Subcutaneous adipose tissue (tissue), 4 donors: Measurements from ENCODE around the gene ASAP2. TPM values are rescaled to one million over a fixed set of nuclear protein-coding genes. Genes with fewer than 3 reads are reported as not detected.

ENCODE experiments used
- CTCF ChIP-seq: fragments of 450-650 bp; IDR thresholded peaks from one replicate; pipeline ENCODE4 v1.5.1; 2016; ENCODE audit warnings: low read depth, mild to moderate bottlenecking, control low read depth, antibody characterized with exemption, moderate library complexity
- total RNA-seq, 4 donors: library from RNA; depleted of rRNA; stranded (reverse); fragments of >200 nt; gene quantifications; one replicate each; pipeline ENCODE4 v1.1.0, GENCODE V29; 2016

ASAP2 gene
- total RNA-seq, 4 donors from 2014 or later, result 25.2 to 44.3 (median 33.8) TPM

GRCh38 chr2:9274701-9275343, 68.2 kb downstream of the ASAP2 start:
- no peak for TF ChIP-seq CTCF

- no peak for TF ChIP-seq CTCF
Measured at GRCh38 chr2:9275399-9275798, 68.8 kb downstream of the ASAP2 start.

GRCh38 chr2:9276074-9276473, 69.5 kb downstream of the ASAP2 start:
- TF ChIP-seq CTCF, result no peak

- no peak for TF ChIP-seq CTCF
Measured at GRCh38 chr2:9276901-9277451, 70.4 kb downstream of the ASAP2 start.

GRCh38 chr2:9278439-9278838, 71.8 kb downstream of the ASAP2 start:
- no peak for TF ChIP-seq CTCF

GRCh38 chr2:9279426-9279825, 72.8 kb downstream of the ASAP2 start:
- no peak for TF ChIP-seq CTCF

GRCh38 chr2:9280224-9280623, 73.6 kb downstream of the ASAP2 start:
- TF ChIP-seq CTCF, result no peak
